Panc1 (cell line): ENCODE results near the gene PRAMEF14. TPM values are rescaled to one million over a fixed set of nuclear protein-coding genes. Genes with fewer than 3 reads are reported as not detected.
"Not testable (repeated sequence)": the region's sequence is repeated elsewhere in the genome, so short reads cannot be mapped to it uniquely, and the experiment has no call there.

Experiments
- ATAC-seq: fragments of 200-7000 bp; cut with Tn5 transposase; 2 replicates; pipeline ENCODE4 v1.9.1; 2020; ENCODE audit warnings: mild to moderate bottlenecking, moderate library complexity
- BruUV-seq: library from RNA; stranded (reverse); fragments of 400-500 nt; replicated peaks from 2 replicates; lab custom pipeline; 2021; lab: Mats Ljungman, UMichigan
- CTCF ChIA-PET: fragments of 300-600 bp; sonication (Branson Sonifier 250); formaldehyde crosslinking; loops from one replicate; lab custom pipeline; 2022; ENCODE audit warnings: antibody characterized with exemption; lab: Charles Lee
- POLR2A ChIA-PET: fragments of 300-600 bp; sonication (Branson Sonifier 250); formaldehyde crosslinking; loops from one replicate; lab custom pipeline; 2022; ENCODE audit warnings: antibody characterized with exemption; lab: Charles Lee
- DNase-seq: peaks from one replicate; pipeline ENCODE4 v3.0.0-alpha.2; 2010; ENCODE audit warnings: low read depth, low spot score
- H3K27ac ChIP-seq: 2 replicates; pipeline ENCODE4 v1.5.1; 2011; ENCODE audit warnings: mild to moderate bottlenecking, low read length, inconsistent platforms
- H3K27me3 ChIP-seq: fragments of 200-500 bp; sonication (Bioruptor generic); 2 replicates; pipeline ENCODE4 v1.6.0; 2014; ENCODE audit warnings: low read length, inconsistent platforms; ENCODE audit not compliant: control insufficient read depth, insufficient read depth
- H3K36me3 ChIP-seq: fragments of 200-500 bp; sonication (Bioruptor generic); 2 replicates; pipeline ENCODE4 v1.5.1; 2014; ENCODE audit warnings: inconsistent platforms, mild to moderate bottlenecking, low read length, moderate library complexity; ENCODE audit not compliant: control insufficient read depth, insufficient read depth
- H3K4me1 ChIP-seq: 2 replicates; pipeline ENCODE4 v1.5.1; 2011; ENCODE audit warnings: inconsistent platforms, mild to moderate bottlenecking, low read length, moderate library complexity; ENCODE audit not compliant: control insufficient read depth, insufficient read depth
- H3K4me3 ChIP-seq, 2 experiments: 2 replicates each; pipeline ENCODE4 v1.5.1; 2011 to 2012; ENCODE audit warnings: low read depth in 2 of 2, low read length in 2 of 2, mild to moderate bottlenecking in 2 of 2, inconsistent platforms in 1 of 2, moderate library complexity in 1 of 2
- H3K9me3 ChIP-seq: fragments of 200-500 bp; sonication (Bioruptor generic); 2 replicates; pipeline ENCODE4 v1.5.1; 2014; ENCODE audit warnings: low read depth, mild to moderate bottlenecking, inconsistent platforms, low read length, moderate library complexity; ENCODE audit not compliant: control insufficient read depth, insufficient read depth
- in situ Hi-C: cut with HindIII; loops from 2 replicates; pipeline ENCODE4 v1.10.0; 2016; ENCODE audit warnings: low sequenced_read_pairs, low pct_unique_long_range_greater_than_20kb
- intact Hi-C: fragments of 100-400 bp; cut with micrococcal nuclease; formaldehyde crosslinking; loops from one replicate; pipeline ENCODE4 v1.10.0; 2022; ENCODE audit not compliant: unreplicated experiment
- total RNA-seq: library from RNA; stranded (reverse); gene quantifications from one replicate; pipeline ENCODE4 v1.2.1, GENCODE V29; 2021; ENCODE audit not compliant: unreplicated experiment

Gene PRAMEF14
- total RNA-seq, 1 experiment from 2014 or later = not detected

DNA sequence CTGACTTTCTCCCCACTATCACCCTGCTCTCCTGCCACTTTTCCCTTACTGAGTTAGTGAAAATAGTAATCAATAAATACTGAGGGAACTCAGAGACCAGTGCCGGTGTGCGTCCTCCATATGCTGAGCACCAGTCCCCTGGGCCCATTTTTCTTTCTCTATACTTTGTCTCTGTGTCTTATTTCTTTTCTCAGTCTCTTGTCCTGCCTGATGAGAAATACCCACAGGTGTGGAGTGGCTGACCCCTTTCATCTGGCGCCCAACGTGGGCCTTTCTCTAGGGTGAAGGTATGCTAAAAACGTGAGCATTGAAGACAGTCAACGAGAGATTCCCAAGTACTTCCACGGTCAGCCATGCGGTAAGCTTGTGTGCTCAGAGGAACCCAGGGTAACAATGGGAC, 6.5 kb upstream of the PRAMEF14 start:
- BruUV-seq, in situ Hi-C loops, intact Hi-C loops, H3K9me3 ChIP-seq, H3K36me3 ChIP-seq, CTCF ChIA-PET, DNase-seq, H3K27me3 ChIP-seq, POLR2A ChIA-PET, H3K4me3 ChIP-seq, H3K27ac ChIP-seq, H3K4me1 ChIP-seq, ATAC-seq: not testable (repeated sequence)

DNA sequence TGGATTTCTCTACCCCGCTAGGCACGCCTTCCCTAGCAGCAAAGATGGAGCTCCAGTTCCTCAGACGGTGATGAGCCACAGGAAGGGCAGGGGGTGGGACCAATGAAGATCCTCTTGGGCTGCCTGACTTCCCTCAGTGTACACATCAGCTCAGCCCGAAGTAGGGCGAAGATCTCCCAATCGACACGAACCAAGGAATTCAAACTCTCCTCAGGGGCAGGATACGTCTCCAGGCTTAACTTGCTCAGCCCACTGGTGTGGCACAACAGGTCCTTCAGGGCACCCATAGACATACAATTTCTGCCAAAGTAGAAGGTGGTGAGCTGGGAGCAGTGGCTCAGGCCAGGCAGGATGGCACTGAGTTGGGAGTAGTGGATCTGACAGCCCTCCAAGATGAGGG, 4.4 kb downstream of the PRAMEF14 start:
- in situ Hi-C loops, H3K27me3 ChIP-seq, POLR2A ChIA-PET, ATAC-seq, DNase-seq, H3K9me3 ChIP-seq, H3K4me3 ChIP-seq, H3K27ac ChIP-seq, intact Hi-C loops, BruUV-seq, H3K4me1 ChIP-seq, H3K36me3 ChIP-seq, CTCF ChIA-PET: not testable (repeated sequence)

DNA sequence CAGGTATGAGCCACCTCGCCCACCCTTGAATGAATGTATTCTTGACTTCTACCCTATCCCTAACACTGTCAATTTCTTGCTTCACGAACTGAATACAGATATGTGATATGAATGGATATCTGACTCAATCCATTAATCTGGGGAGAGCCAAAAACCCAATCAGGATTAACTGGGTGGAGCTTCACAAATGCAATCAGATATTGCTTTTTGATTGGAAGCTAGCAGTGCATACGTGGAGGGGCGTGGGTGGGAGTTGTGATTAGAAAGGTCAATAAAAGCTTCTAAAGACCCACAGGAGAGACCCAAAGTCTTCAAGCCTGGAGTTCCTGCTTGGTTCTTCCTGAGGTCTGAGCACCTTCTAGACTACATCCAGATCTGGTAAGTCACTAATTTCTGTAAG, 31.7 kb downstream of the PRAMEF14 start, which contains the start of gene PRAMEF15:
Gene PRAMEF15 (plus strand): TSS at position 301 of the 400 bp plus-strand sequence. CDS start 2,827 bp downstream, outside the sequence.
- H3K9me3 ChIP-seq, H3K36me3 ChIP-seq, H3K27me3 ChIP-seq, intact Hi-C loops, CTCF ChIA-PET, H3K4me3 ChIP-seq, H3K27ac ChIP-seq, DNase-seq, in situ Hi-C loops, H3K4me1 ChIP-seq, BruUV-seq, POLR2A ChIA-PET, ATAC-seq: not testable (repeated sequence)

DNA sequence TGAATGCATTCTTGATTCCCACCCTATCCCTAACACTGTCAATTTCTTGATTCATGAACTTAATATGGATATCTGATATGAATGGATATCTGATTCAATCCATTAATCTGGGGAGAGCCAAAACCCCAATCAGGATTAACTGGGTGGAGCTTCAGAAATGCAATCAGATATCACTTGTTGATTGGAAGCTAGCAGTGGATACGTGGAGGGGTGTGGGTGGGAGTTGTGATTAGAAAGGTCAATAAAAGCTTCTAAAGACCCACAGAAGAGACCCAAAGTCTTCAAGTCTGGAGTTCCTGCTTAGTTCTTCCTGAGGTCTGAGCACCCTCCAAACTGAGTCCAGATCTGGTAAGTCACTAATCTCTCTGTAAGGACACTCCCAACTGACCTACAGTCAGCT, 43.7 kb downstream of the PRAMEF14 start, which contains the start of gene PRAMEF33:
Gene PRAMEF33 (plus strand): TSS at position 301 of the 400 bp plus-strand sequence. CDS start 2,416 bp downstream, outside the sequence.
- POLR2A ChIA-PET, H3K36me3 ChIP-seq, H3K27me3 ChIP-seq, ATAC-seq, CTCF ChIA-PET, intact Hi-C loops, H3K27ac ChIP-seq, H3K4me3 ChIP-seq, H3K4me1 ChIP-seq, in situ Hi-C loops, BruUV-seq, H3K9me3 ChIP-seq, DNase-seq: not testable (repeated sequence)

DNA sequence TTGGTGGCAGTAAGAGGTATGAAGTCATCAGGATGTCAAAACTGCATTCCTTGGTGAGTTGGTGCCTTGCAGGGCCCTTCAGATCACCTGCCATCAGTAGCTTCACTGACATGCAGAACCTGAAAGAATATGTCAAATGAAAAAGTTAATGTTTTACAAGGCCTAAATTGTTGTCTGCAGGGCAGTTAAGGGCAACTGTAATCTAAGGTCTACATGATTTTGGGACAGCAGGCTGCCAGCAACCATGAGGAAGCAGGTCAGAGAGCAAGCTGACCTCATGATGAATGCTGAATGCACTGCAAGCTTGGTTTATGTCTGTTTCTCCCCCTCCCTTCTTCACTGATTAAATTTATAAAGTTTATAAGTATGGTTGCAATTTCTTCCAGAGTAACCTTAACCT, 44.7 kb downstream of the PRAMEF14 start:
- ATAC-seq, H3K4me1 ChIP-seq, CTCF ChIA-PET, H3K36me3 ChIP-seq, BruUV-seq, H3K27ac ChIP-seq, POLR2A ChIA-PET, H3K4me3 ChIP-seq, H3K9me3 ChIP-seq, H3K27me3 ChIP-seq, intact Hi-C loops, DNase-seq, in situ Hi-C loops: not testable (repeated sequence)

DNA sequence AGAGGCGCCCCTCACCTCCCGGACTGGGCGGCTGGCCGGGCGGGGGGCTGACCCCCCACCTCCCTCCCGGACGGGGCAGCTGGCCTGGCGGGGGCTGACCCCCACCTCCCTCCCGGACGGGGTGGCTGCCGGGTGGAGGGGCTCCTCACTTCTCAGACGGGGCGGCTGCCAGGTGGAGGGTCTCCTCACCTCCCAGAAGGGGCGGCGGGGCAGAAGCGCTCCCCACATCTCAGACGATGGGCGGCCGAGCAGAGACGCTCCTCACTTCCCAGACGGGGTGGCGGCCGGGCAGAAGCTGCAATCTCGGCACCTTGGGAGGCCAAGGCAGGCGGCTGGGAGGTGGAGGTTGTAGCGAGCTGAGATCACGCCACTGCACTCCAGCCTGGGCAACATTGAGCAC, 48.2 kb downstream of the PRAMEF14 start:
- ATAC-seq, BruUV-seq, H3K27ac ChIP-seq, in situ Hi-C loops, H3K4me1 ChIP-seq, H3K27me3 ChIP-seq, H3K9me3 ChIP-seq, CTCF ChIA-PET, intact Hi-C loops, H3K4me3 ChIP-seq, H3K36me3 ChIP-seq, POLR2A ChIA-PET, DNase-seq: not testable (repeated sequence)

DNA sequence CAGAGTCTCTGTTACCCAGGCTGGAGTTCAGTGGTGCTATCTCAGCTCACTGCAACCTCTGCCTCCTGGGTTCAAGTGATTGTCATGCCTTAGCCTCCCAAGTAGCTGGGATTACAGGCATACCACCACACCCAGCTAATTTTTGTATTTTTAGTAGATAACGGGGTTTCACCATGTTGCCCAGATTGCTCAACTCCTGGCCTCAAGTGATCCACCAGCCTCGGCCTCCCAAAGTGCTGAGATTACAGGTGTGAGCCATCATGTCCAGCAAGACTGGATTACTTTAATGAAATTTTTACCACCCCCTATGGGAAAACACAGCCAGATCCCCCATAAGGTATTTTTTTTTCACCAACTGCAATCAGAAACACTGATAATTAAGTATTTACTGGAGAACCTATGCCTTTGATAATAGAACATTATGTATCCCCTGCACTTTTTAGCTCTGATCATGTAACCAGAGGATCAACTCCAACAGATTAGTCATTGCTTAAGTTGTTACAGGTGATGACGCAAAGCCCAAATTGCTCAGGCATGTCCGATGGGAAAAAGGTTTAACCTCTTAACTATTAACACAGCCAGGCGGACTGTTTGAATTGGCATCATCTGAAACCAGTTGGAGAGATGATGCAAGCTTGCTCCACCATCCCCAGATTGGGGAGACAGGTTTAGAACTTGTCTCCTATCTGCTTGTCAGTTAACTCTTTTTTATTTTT, 49.6 kb downstream of the PRAMEF14 start:
- ATAC-seq, H3K27ac ChIP-seq, intact Hi-C loops, H3K27me3 ChIP-seq, H3K4me1 ChIP-seq, DNase-seq, H3K36me3 ChIP-seq, in situ Hi-C loops, POLR2A ChIA-PET, BruUV-seq, H3K9me3 ChIP-seq, H3K4me3 ChIP-seq, CTCF ChIA-PET: not testable (repeated sequence)
